Measurements from ENCODE around the gene MTURN. TPM values are rescaled to one million over a fixed set of nuclear protein-coding genes. Genes with fewer than 3 reads are reported as not detected.

MTURN gene
- total and polyA plus RNA-seq, 2 donors (not counting 3 experiments of a cell fraction or from before 2014, with no cell fraction given), result 4.9 to 6.6 TPM

GRCh38 chr7:30186725-30187124 lies 51.9 kb downstream of the MTURN start:
- BruUV-seq (replicated peaks), result no TSS peak
- Histone ChIP-seq H3K9me1 (replicated peaks; ENCODE audit: control insufficient read depth, extremely low read depth, insufficient read depth, low read length) (no peaks in the 10 kb centered on the region), H3K9ac (replicated peaks; ENCODE audit: extremely low read depth, insufficient read depth, low read length) (no peak overlapping the region), H2AFZ (ENCODE audit: low read depth, low read length) (no peak overlapping the region), H3K27me3 (ENCODE audit: control insufficient read depth in 2 of 2, insufficient read depth in 2 of 2, low read length in 2 of 2) (no peaks in the 10 kb centered on the region), H3K36me3 (ENCODE audit: control insufficient read depth in 2 of 2, extremely low read depth in 1 of 2, insufficient read depth in 2 of 2, low read length in 2 of 2) (no peaks in the 10 kb centered on the region), H3K4me3 (replicated peaks in 1 of 3; ENCODE audit: insufficient read depth in 1 of 3, low read depth in 1 of 3, low read length in 3 of 3) (no peak overlapping the region), H3K27ac (ENCODE audit: insufficient read depth, low read depth, low read length) (no peak overlapping the region), H4K20me1 (replicated peaks; ENCODE audit: control insufficient read depth, extremely low read depth, insufficient read depth, low read length) (no peaks in the 10 kb centered on the region), H3K79me2 (ENCODE audit: control insufficient read depth, insufficient read depth, low read length) (no peaks in the 10 kb centered on the region), H3K9me3 (replicated peaks; ENCODE audit: control insufficient read depth, insufficient read depth, low read length) (no peaks in the 10 kb centered on the region), H3K4me1 (ENCODE audit: control insufficient read depth, extremely low read depth, insufficient read depth, low read length) (no peaks in the 10 kb centered on the region), H3K4me2 (ENCODE audit: insufficient read depth, low read length) (no peak overlapping the region)
- no peak for FAIRE-seq
- CTCF ChIA-PET, result no interaction called here
- intact Hi-C loops (cut with micrococcal nuclease) (no loop called here), dilution Hi-C loops (cut with MboI; ENCODE audit: extremely low pct_ligation_motif_present, low sequenced_read_pairs) (no loop called here)
- POLR2A ChIA-PET, result no interaction called here
- no peak for DNase-seq (ENCODE audit: low read depth, low spot score)
- TF ChIP-seq EZH2 (IDR thresholded peaks at IDR 0.05; ENCODE audit: borderline replicate concordance, low read depth, low read length, severe bottlenecking) (no peak), JUN (IDR thresholded peaks at IDR 0.05; ENCODE audit: borderline replicate concordance, insufficient read depth, insufficient read length, low read depth) (no peak), POLR2A (IDR thresholded peaks at IDR 0.05; ENCODE audit: low read depth, low read length) (no peak), CTCF (IDR thresholded peaks at IDR 0.05; ENCODE audit: extremely low read depth in 1 of 2, insufficient read depth in 1 of 2, low read depth in 1 of 2, low read length in 2 of 2) (no peak), POLR2AphosphoS5 (IDR thresholded peaks at IDR 0.05; ENCODE audit: insufficient read depth, low read depth, low read length) (no peak), MYC (IDR thresholded peaks at IDR 0.05; ENCODE audit: low read depth, low read length) (no peak), GATA2 (IDR thresholded peaks at IDR 0.05; ENCODE audit: insufficient read depth, insufficient read length, low read depth, low read length) (no peak), MAX (IDR thresholded peaks at IDR 0.05; ENCODE audit: insufficient read depth, insufficient read length) (no peak), FOS (IDR thresholded peaks at IDR 0.05; ENCODE audit: borderline replicate concordance, insufficient read depth, low read length) (no peak)

Measured in endothelial cell of umbilical vein (primary cell).